Endothelial cell (in vitro differentiated cells): Measurements from ENCODE around the gene GNAT2. TPM values are rescaled to one million over a fixed set of nuclear protein-coding genes. Genes with fewer than 3 reads are reported as not detected.

Experiments used
- DNase-seq: peaks from one replicate; pipeline ENCODE4 v3.0.0; 2021; ENCODE audit warnings: low spot score
- H3K27ac Mint-ChIP-seq: one replicate; pipeline ENCODE4 v1.8.0; 2021; ENCODE audit warnings: mixed read lengths, inconsistent platforms; ENCODE audit not compliant: unreplicated experiment
- H3K27me3 Mint-ChIP-seq: one replicate; pipeline ENCODE4 v1.8.0; 2021; ENCODE audit warnings: mild to moderate bottlenecking, moderate library complexity, mixed read lengths, inconsistent platforms; ENCODE audit not compliant: unreplicated experiment
- H3K36me3 Mint-ChIP-seq: one replicate; pipeline ENCODE4 v1.8.0; 2021; ENCODE audit warnings: mild to moderate bottlenecking, low read depth, mixed read lengths, inconsistent platforms; ENCODE audit not compliant: unreplicated experiment
- H3K4me1 Mint-ChIP-seq: one replicate; pipeline ENCODE4 v1.8.0; 2021; ENCODE audit warnings: mild to moderate bottlenecking, mixed read lengths, inconsistent platforms; ENCODE audit not compliant: unreplicated experiment
- H3K4me3 Mint-ChIP-seq: one replicate; pipeline ENCODE4 v1.8.0; 2021; ENCODE audit warnings: mild to moderate bottlenecking, mixed read lengths, inconsistent platforms; ENCODE audit not compliant: unreplicated experiment
- H3K9me3 Mint-ChIP-seq: one replicate; pipeline ENCODE4 v1.8.0; 2021; ENCODE audit warnings: mixed read lengths, inconsistent platforms; ENCODE audit not compliant: unreplicated experiment
- total RNA-seq: library from RNA; stranded (reverse); fragmentation: NEBNext Ultra II Directional; extraction: Animal tissue kit (Norgen Biotek cat#: 25700); gene quantifications from one replicate; pipeline ENCODE4 v1.2.1, GENCODE V29; 2021; ENCODE audit not compliant: unreplicated experiment
- TF ChIP-seq, protein P1 (sequence below): fragments of 200-600 bp; sonication (generic); IDR thresholded peaks from one replicate; pipeline ENCODE4 v1.5.0; 2021; ENCODE audit warnings: antibody characterized with exemption; ENCODE audit not compliant: unreplicated experiment

Gene GNAT2
- total RNA-seq, 1 donor from 2014 or later: 0.26 TPM

DNA sequence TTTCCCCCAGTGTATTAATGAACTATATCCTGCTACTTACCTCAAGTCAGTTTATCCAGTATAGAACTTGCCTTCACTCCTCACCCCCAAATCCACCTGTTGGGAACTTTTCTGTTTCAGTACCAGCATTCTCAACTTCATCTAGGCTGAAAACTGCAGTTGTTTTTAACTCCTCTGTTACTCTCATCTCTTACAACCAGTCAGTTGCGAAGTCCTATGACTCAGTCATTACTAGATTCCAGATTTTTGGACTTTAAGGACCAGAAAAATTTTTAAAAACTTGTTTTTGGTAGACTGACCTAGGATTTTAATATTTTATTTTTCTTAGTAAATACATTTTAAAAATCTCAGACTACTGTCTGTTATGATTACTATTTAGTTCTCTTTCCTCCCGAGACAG, 62.9 kb downstream of the GNAT2 start:
- Mint-ChIP-seq H3K4me1 (peaks cover 77% of the 10 kb centered on the region), H3K27me3 (peaks cover 3% of the 10 kb centered on the region), H3K27ac (peak overlapping the region; percentile 57), H3K9me3 (no peaks in the 10 kb centered on the region), H3K4me3 (peak overlapping the region; percentile 7), H3K36me3 (peaks cover 10% of the 10 kb centered on the region)
- no peak for DNase-seq
- TF ChIP-seq, protein P1, sequence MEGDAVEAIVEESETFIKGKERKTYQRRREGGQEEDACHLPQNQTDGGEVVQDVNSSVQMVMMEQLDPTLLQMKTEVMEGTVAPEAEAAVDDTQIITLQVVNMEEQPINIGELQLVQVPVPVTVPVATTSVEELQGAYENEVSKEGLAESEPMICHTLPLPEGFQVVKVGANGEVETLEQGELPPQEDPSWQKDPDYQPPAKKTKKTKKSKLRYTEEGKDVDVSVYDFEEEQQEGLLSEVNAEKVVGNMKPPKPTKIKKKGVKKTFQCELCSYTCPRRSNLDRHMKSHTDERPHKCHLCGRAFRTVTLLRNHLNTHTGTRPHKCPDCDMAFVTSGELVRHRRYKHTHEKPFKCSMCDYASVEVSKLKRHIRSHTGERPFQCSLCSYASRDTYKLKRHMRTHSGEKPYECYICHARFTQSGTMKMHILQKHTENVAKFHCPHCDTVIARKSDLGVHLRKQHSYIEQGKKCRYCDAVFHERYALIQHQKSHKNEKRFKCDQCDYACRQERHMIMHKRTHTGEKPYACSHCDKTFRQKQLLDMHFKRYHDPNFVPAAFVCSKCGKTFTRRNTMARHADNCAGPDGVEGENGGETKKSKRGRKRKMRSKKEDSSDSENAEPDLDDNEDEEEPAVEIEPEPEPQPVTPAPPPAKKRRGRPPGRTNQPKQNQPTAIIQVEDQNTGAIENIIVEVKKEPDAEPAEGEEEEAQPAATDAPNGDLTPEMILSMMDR: no peak

Other genes starting within 250 kb of the GNAT2 start
- gene SORT1, start 221.7 kb downstream of the GNAT2 start, total RNA-seq: 49.0 TPM
- 84.9 TPM for gene PSMA5, start 193.2 kb downstream of the GNAT2 start, total RNA-seq
- gene SYPL2, start 153.1 kb downstream of the GNAT2 start, total RNA-seq: not detected
- gene ATXN7L2, start 135.7 kb downstream of the GNAT2 start, total RNA-seq: 3.2 TPM
- 7.8 TPM for gene CYB561D1, start 125.5 kb downstream of the GNAT2 start, total RNA-seq
- gene AMIGO1, start 109.9 kb downstream of the GNAT2 start, total RNA-seq: 1.2 TPM
- gene GPR61, start 79.7 kb downstream of the GNAT2 start, total RNA-seq: not detected
- gene GNAI3, start 71.0 kb downstream of the GNAT2 start, total RNA-seq: 17.7 TPM
- gene AMPD2, start 221 bp upstream of the GNAT2 start, total RNA-seq: 92.7 TPM
- 7.8 TPM for gene GSTM4, start 36.5 kb upstream of the GNAT2 start, total RNA-seq
- 20.4 TPM for gene GSTM2, start 48.4 kb upstream of the GNAT2 start, total RNA-seq
- not detected for gene GSTM1, start 68.2 kb upstream of the GNAT2 start, total RNA-seq
- 27.9 TPM for gene GSTM5, start 92.6 kb upstream of the GNAT2 start, total RNA-seq
- 6.9 TPM for gene GSTM3, start 121.4 kb upstream of the GNAT2 start, total RNA-seq
- not detected for gene EPS8L3, start 144.3 kb upstream of the GNAT2 start, total RNA-seq